RWPE2 (cell line): ENCODE measurements around the gene RORC.
A peak's percentile ranks its signal among the peaks of the same experiment; 100 is the strongest.

Source experiments
- ATAC-seq: fragments of 200-7000 bp; cut with Tn5 transposase; 3 replicates; pipeline ENCODE4 v1.9.1; 2021; ENCODE audit warnings: low read depth
- DNase-seq: peaks from one replicate; pipeline ENCODE4 v3.0.0-alpha.2; 2020; ENCODE audit warnings: low spot score
- H3K27ac ChIP-seq: fragments of 450-650 bp; 2 replicates; pipeline ENCODE4 v1.5.1; 2017; ENCODE audit warnings: mild to moderate bottlenecking; ENCODE audit not compliant: poor library complexity, severe bottlenecking
- H3K27me3 ChIP-seq: fragments of 250-450 bp; sonication (Bioruptor Pico); 2 replicates; pipeline ENCODE4 v1.5.1; 2021; ENCODE audit warnings: mild to moderate bottlenecking, moderate library complexity; ENCODE audit not compliant: insufficient read depth, poor library complexity, severe bottlenecking
- H3K36me3 ChIP-seq: fragments of 250-450 bp; sonication (Bioruptor Pico); 2 replicates; pipeline ENCODE4 v1.5.1; 2020; ENCODE audit warnings: low read depth, mild to moderate bottlenecking, moderate library complexity
- H3K4me1 ChIP-seq: fragments of 250-450 bp; sonication (Bioruptor Pico); 2 replicates; pipeline ENCODE4 v1.5.1; 2021; ENCODE audit warnings: mild to moderate bottlenecking, moderate library complexity; ENCODE audit not compliant: insufficient read depth, poor library complexity, severe bottlenecking
- H3K4me3 ChIP-seq: fragments of 250-450 bp; sonication (Bioruptor Pico); 2 replicates; pipeline ENCODE4 v1.5.1; 2021; ENCODE audit warnings: mild to moderate bottlenecking, moderate library complexity; ENCODE audit not compliant: severe bottlenecking
- H3K9me3 ChIP-seq: fragments of 250-450 bp; sonication (Bioruptor Pico); 2 replicates; pipeline ENCODE4 v1.5.1; 2021; ENCODE audit warnings: mild to moderate bottlenecking, moderate library complexity; ENCODE audit not compliant: severe bottlenecking
- TF ChIP-seq, protein P1 (sequence below): fragments of 450-650 bp; IDR thresholded peaks from one replicate; pipeline ENCODE4 v1.5.1; 2017; ENCODE audit warnings: mild to moderate bottlenecking, moderate library complexity; ENCODE audit not compliant: poor library complexity, severe bottlenecking

The RORC gene

DNA sequence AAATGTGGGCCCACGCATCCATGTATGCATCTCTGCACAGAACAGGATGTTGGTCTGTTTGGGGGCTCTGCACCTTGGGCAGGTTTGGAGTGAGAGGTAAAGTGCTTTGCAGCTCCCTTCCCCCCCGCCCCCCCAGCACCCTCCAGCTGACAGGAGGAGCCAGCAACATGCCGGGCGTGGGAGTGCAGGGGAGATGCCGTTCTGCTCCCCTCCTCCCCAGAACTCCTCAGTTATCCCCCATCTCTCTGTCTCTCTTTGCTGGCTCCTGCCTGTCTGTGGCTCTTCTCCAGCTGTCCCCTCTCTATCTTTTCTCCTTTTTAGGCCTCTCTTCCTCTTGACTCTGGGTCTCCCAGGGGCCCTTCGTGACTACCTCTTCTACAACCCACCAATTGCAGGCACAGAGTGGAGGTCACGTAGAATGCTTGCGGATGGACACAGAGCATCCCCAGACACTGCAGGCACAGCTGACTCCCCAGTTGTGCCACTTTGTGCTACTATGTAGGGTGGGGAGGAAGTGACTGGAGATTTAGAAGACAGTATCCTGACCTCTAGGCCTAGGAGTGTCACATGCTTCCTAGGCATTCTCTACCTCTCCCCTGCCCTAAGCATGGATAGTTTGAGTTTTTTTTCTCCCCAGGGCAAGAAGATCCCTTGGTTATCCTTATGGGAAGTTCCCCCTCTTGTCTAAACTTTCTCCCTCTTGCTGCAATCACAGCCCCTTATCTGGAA is 1.7 kb upstream of the RORC start:
- H3K9me3 ChIP-seq, result no peaks in the 10 kb centered on the region
- H3K27ac ChIP-seq, result no peak overlapping the region
- TF ChIP-seq, protein P1, sequence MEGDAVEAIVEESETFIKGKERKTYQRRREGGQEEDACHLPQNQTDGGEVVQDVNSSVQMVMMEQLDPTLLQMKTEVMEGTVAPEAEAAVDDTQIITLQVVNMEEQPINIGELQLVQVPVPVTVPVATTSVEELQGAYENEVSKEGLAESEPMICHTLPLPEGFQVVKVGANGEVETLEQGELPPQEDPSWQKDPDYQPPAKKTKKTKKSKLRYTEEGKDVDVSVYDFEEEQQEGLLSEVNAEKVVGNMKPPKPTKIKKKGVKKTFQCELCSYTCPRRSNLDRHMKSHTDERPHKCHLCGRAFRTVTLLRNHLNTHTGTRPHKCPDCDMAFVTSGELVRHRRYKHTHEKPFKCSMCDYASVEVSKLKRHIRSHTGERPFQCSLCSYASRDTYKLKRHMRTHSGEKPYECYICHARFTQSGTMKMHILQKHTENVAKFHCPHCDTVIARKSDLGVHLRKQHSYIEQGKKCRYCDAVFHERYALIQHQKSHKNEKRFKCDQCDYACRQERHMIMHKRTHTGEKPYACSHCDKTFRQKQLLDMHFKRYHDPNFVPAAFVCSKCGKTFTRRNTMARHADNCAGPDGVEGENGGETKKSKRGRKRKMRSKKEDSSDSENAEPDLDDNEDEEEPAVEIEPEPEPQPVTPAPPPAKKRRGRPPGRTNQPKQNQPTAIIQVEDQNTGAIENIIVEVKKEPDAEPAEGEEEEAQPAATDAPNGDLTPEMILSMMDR, result no peak
- no peak for ATAC-seq
- no peak for DNase-seq
- no peaks in the 10 kb centered on the region for H3K27me3 ChIP-seq
- no peak overlapping the region for H3K4me3 ChIP-seq
- H3K36me3 ChIP-seq, result no peaks in the 10 kb centered on the region
- peaks cover 43% of the 10 kb centered on the region for H3K4me1 ChIP-seq

DNA sequence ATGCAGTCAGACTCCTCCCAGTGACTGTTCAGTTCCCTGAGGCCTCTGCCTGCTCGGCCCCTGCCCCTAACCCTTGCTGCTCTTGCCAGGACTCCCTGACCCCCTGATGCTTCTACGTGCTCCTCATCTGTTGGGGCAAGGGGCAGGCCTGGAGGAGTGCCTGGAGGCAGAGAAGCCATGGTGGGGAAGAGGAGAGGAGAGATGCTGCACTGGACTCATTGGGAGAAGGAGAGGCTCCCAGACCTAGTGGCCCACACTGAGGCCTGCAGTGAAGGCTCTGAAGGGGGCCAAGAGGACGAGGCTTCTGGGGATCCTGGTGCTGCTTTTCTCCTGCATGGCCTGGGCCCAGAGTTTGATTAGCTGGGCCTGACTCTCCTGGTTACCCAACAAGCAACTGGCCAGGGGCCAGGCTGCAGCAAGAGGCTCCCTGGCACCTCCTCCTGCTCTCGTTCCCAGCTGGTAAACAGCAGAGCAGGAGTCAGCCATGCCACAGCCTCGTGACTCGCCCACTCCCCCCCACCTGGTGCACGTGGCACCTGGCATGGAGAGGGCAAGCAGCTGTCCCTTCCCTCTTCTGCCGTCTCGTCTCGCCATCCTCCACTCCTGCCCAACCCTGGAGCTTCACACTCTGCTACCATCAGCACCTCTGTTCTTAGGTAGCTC is 847 bp upstream of the RORC start:
- no peak overlapping the region for H3K4me3 ChIP-seq
- TF ChIP-seq, protein P1, result no peak
- no peaks in the 10 kb centered on the region for H3K9me3 ChIP-seq
- H3K27ac ChIP-seq, result no peak overlapping the region
- no peaks in the 10 kb centered on the region for H3K27me3 ChIP-seq
- DNase-seq (peak; percentile 78), ATAC-seq (0 out of 3 replicates have a peak, but pooled peaks have one; percentile 6)
- peaks cover 40% of the 10 kb centered on the region for H3K4me1 ChIP-seq
- no peaks in the 10 kb centered on the region for H3K36me3 ChIP-seq

DNA sequence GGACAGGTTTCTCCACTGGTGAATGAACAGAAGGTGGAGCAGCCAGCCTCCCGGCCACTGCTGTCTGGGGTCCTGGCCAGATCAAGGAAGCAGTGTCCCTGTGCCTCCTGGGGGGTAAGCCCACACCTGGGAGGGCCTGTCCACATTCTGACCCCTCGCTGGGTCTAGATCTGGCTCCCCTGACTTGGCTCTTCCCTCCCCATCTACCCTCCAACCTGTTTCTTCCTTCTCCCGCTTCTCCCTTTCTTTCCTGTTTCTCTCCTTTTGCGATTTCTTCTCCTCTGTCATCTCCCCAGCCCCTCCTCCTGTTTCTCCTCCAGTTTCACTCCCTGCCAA is 378 bp downstream of the RORC start:
- Histone ChIP-seq H3K36me3 (no peaks in the 10 kb centered on the region), H3K9me3 (no peaks in the 10 kb centered on the region), H3K4me3 (peak overlapping the region; percentile 20), H3K27ac (no peak overlapping the region), H3K27me3 (no peaks in the 10 kb centered on the region), H3K4me1 (peaks cover 29% of the 10 kb centered on the region)
- DNase-seq, result no peak
- no peak for ATAC-seq
- TF ChIP-seq, protein P1, result no peak

DNA sequence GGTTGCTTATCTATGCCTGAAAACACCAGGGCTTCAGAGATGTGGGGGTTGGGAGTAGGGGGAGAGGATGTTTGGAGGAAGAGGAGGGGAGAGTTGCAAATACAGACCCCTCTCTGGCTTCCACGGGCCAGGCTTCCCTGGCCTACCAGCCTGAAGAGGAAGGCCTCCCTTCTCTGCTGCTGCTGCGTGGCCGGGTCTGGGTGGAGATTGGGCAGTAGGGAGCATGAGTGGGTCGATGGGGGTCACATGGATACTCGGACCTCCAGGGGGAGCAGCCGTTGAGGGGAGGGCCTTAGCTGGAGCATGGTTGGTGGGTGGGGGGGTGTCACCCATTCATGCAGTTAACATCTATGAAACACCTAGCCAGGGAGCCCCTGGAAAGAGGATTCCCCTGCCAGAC is 1.5 kb downstream of the RORC start:
- H3K27ac ChIP-seq, result no peak overlapping the region
- ATAC-seq, result no peak

More for the DNA sequence above, 1.5 kb downstream of the RORC start:
- no peak for DNase-seq
- Histone ChIP-seq H3K4me3 (no peak overlapping the region), H3K9me3 (no peaks in the 10 kb centered on the region), H3K36me3 (no peaks in the 10 kb centered on the region), H3K4me1 (peaks cover 24% of the 10 kb centered on the region), H3K27me3 (no peaks in the 10 kb centered on the region)
- TF ChIP-seq, protein P1, result no peak
